ENCODE results near the gene ABL2.

Gene ABL2

GRCh38 chr1:179052776-179053175 lies 176.7 kb downstream of the ABL2 start:
- no peak for DNase-seq (ENCODE audit: low read depth)

Data from EH (cell line).